WERI-Rb-1 (cell line): ENCODE measurements around the gene GPR15LG.

ENCODE experiments used
- DNase-seq: peaks from one replicate; pipeline ENCODE4 v3.0.0-alpha.2; 2020
- H3K27ac ChIP-seq: fragments of 250-450 bp; sonication (Bioruptor Pico); 2 replicates; pipeline ENCODE4 v1.5.1; 2020; ENCODE audit warnings: mild to moderate bottlenecking, moderate library complexity
- H3K27me3 ChIP-seq: fragments of 250-450 bp; sonication (Bioruptor Pico); 2 replicates; pipeline ENCODE4 v1.5.1; 2021; ENCODE audit warnings: mild to moderate bottlenecking, low read depth, moderate library complexity; ENCODE audit not compliant: insufficient read depth, severe bottlenecking
- H3K36me3 ChIP-seq: fragments of 250-450 bp; sonication (Bioruptor Pico); 2 replicates; pipeline ENCODE4 v1.5.1; 2020; ENCODE audit warnings: mild to moderate bottlenecking, moderate library complexity
- H3K4me3 ChIP-seq: 2 replicates; pipeline ENCODE4 v1.5.1; 2011; ENCODE audit warnings: low read depth, mild to moderate bottlenecking, control low read depth, low read length
- H3K9me3 ChIP-seq: fragments of 250-450 bp; sonication (Bioruptor Pico); 2 replicates; pipeline ENCODE4 v1.5.1; 2021; ENCODE audit warnings: mild to moderate bottlenecking, moderate library complexity; ENCODE audit not compliant: severe bottlenecking
- CTCF ChIP-seq: IDR thresholded peaks from 2 replicates; pipeline ENCODE4 v1.5.1; 2011; ENCODE audit warnings: low read depth, mild to moderate bottlenecking, control low read depth, inconsistent platforms, low read length

GPR15LG gene

GRCh38 chr10:84227810-84228209, 54.2 kb downstream of the GPR15LG start:
- H3K36me3 ChIP-seq = peaks cover 3% of the 10 kb centered on the region; the same call in 1 of the 2 replicates
- no peaks in the 10 kb centered on the region for H3K27me3 ChIP-seq
- no peak overlapping the region for H3K4me3 ChIP-seq
- DNase-seq = no peak
- no peak for TF ChIP-seq CTCF
- no peaks in the 10 kb centered on the region for H3K9me3 ChIP-seq
- no peak overlapping the region for H3K27ac ChIP-seq

- Histone ChIP-seq H3K36me3 (peaks cover 3% of the 10 kb centered on the region; the same call in 1 of the 2 replicates), H3K27me3 (no peaks in the 10 kb centered on the region), H3K9me3 (no peaks in the 10 kb centered on the region), H3K27ac (no peak overlapping the region), H3K4me3 (no peak overlapping the region)
- no peak for DNase-seq
- TF ChIP-seq CTCF = no peak
These were observed 56.8 kb downstream of the GPR15LG start for GRCh38 chr10:84230359-84230758.

- Histone ChIP-seq H3K9me3 (no peaks in the 10 kb centered on the region), H3K4me3 (no peak overlapping the region), H3K27ac (no peak overlapping the region), H3K27me3 (no peaks in the 10 kb centered on the region), H3K36me3 (peaks cover 3% of the 10 kb centered on the region; the same call in 1 of the 2 replicates)
- no peak for TF ChIP-seq CTCF
- DNase-seq = no peak
These were observed 58.8 kb downstream of the GPR15LG start for GRCh38 chr10:84232376-84232775.

- Histone ChIP-seq H3K27ac (no peak overlapping the region), H3K27me3 (no peaks in the 10 kb centered on the region), H3K36me3 (peaks cover 3% of the 10 kb centered on the region; the same call in 1 of the 2 replicates), H3K9me3 (no peaks in the 10 kb centered on the region), H3K4me3 (no peak overlapping the region)
- no peak for TF ChIP-seq CTCF
- no peak for DNase-seq
These were observed 60.3 kb downstream of the GPR15LG start for GRCh38 chr10:84233940-84234339.

- Histone ChIP-seq H3K27ac (no peak overlapping the region), H3K36me3 (peaks cover 3% of the 10 kb centered on the region; the same call in 1 of the 2 replicates), H3K4me3 (no peak overlapping the region), H3K27me3 (no peaks in the 10 kb centered on the region), H3K9me3 (no peaks in the 10 kb centered on the region)
- DNase-seq = no peak
- no peak for TF ChIP-seq CTCF
These were observed 60.9 kb downstream of the GPR15LG start for GRCh38 chr10:84234479-84234878.
